ENCODE results near the gene MEP1A. TPM values are rescaled to one million over a fixed set of nuclear protein-coding genes. Genes with fewer than 3 reads are reported as not detected.
"Not testable (repeated sequence)": the region's sequence is repeated elsewhere in the genome, so short reads cannot be mapped to it uniquely, and the experiment has no call there.

MEP1A gene, protein sequence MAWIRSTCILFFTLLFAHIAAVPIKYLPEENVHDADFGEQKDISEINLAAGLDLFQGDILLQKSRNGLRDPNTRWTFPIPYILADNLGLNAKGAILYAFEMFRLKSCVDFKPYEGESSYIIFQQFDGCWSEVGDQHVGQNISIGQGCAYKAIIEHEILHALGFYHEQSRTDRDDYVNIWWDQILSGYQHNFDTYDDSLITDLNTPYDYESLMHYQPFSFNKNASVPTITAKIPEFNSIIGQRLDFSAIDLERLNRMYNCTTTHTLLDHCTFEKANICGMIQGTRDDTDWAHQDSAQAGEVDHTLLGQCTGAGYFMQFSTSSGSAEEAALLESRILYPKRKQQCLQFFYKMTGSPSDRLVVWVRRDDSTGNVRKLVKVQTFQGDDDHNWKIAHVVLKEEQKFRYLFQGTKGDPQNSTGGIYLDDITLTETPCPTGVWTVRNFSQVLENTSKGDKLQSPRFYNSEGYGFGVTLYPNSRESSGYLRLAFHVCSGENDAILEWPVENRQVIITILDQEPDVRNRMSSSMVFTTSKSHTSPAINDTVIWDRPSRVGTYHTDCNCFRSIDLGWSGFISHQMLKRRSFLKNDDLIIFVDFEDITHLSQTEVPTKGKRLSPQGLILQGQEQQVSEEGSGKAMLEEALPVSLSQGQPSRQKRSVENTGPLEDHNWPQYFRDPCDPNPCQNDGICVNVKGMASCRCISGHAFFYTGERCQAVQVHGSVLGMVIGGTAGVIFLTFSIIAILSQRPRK
- not detected for total RNA-seq

DNA sequence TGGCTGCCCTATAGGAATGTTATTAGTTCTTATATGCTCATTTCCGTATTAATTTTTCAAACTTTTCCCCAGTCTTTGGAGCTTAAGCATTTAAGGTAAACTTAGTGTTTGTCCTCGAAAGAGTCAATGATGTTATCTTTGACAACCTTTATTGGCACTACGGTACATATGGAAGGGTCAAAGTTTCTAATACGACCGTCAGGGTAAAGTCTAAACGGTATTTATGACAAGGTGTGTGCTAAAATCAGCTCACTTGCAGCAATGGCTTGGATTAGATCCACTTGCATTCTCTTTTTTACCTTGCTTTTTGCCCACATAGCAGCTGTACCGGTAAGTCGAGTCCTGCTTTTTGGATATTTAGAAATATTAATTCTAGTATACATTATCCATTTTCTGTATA lies at the start of gene MEP1A:
Gene MEP1A (plus strand): TSS at position 252 of the 400 bp plus-strand sequence. CDS start 10 bp downstream, at position 262.
- Histone ChIP-seq H3K27ac (no peak within 1 kb of the TSS), H3K9me3 (no peaks in the 10 kb centered on the region), H3K4me1 (no peaks in the 10 kb centered on the region), H3K36me3 (no peaks in the 10 kb centered on the region), H3K4me3 (no peak within 1 kb of the TSS), H3K27me3 (no peaks in the 10 kb centered on the region)
- TF ChIP-seq EP300 (IDR thresholded peaks at IDR 0.05), result no peak
- no peak for TF ChIP-seq POLR2AphosphoS5 (IDR thresholded peaks at IDR 0.05)
- TF ChIP-seq, protein P1, sequence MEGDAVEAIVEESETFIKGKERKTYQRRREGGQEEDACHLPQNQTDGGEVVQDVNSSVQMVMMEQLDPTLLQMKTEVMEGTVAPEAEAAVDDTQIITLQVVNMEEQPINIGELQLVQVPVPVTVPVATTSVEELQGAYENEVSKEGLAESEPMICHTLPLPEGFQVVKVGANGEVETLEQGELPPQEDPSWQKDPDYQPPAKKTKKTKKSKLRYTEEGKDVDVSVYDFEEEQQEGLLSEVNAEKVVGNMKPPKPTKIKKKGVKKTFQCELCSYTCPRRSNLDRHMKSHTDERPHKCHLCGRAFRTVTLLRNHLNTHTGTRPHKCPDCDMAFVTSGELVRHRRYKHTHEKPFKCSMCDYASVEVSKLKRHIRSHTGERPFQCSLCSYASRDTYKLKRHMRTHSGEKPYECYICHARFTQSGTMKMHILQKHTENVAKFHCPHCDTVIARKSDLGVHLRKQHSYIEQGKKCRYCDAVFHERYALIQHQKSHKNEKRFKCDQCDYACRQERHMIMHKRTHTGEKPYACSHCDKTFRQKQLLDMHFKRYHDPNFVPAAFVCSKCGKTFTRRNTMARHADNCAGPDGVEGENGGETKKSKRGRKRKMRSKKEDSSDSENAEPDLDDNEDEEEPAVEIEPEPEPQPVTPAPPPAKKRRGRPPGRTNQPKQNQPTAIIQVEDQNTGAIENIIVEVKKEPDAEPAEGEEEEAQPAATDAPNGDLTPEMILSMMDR (IDR thresholded peaks at IDR 0.05), result no peak
- TF ChIP-seq POLR2A (IDR thresholded peaks at IDR 0.05), result no peak
- no peak for ATAC-seq
- WGBS, 2 donors (ENCODE audit: low coverage in 1 of 2), result 76 to 85% methylated on average over 7 to 8 of the region's 8 CpGs

DNA sequence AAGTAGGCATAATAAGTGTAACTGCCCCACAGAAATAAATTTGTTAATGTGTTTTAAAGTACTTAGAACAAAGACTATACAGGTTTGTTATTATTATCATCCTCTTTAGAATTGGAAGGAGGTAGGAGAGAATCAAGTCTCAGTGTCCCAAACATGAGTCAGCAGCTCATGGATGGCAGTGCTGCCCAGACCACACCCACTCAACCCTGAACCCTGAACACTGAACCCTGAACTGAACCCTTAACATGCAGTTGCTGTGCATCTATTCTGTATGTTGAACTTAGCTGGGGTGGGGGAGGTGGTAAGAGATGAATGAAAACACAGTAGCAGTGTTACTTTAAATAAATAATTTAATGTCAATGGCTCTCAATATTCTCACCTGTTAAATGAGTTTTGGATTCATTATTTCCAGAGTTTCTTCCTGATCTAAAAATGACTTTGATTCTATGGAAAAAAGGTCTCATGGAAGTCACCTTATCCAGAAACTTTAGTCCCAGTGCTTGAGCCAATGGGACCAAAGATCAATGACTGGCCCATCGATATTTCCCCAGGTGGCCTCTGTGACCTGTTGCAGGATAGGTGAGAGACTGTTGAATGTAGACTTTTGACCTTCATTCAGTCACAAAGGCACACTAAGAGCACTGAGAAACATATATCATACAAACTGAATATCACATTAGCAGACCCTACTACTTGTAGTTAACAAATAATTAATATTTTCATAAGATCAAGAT lies 49.6 kb upstream of the MEP1A start:
- 85 to 90% methylated on average over 1 of the region's 1 CpG for WGBS, 2 donors (ENCODE audit: low coverage in 1 of 2)
- Histone ChIP-seq H3K27me3 (peaks cover 4% of the 10 kb centered on the region), H3K27ac (no peak overlapping the region), H3K36me3 (no peaks in the 10 kb centered on the region), H3K4me1 (no peaks in the 10 kb centered on the region), H3K4me3 (no peak overlapping the region), H3K9me3 (no peaks in the 10 kb centered on the region)
- ATAC-seq, result no peak
- TF ChIP-seq EP300 (IDR thresholded peaks at IDR 0.05) (no peak), POLR2AphosphoS5 (IDR thresholded peaks at IDR 0.05) (no peak), POLR2A (IDR thresholded peaks at IDR 0.05) (no peak)
- TF ChIP-seq, protein P1 (IDR thresholded peaks at IDR 0.05), result no peak

DNA sequence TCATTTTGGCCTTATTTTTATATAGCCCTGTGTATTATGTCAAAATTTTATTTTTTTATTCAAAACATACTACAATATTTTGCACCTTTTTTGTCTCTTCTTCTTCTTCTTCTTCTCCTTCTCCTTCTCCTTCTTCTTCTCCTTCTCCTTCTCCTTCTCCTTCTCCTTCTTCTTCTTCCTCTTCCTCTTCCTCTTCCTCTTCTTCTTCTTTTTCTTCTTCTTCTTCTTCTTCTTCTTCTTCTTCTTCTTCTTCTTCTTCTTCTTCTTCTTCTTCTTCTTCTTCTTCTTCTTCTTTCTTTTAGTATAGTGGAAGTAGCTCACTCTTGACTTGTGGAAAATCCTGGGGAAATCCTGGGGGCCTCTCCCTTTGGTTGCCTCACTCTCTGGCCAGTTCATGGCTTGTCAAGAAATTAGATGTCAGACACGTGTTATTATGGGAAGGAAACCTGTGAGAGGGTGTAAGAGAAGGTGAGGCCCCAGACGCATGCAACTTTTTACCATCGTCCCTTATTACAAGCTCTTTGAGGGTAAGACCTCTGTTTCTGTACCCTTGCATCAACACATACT lies 48.9 kb upstream of the MEP1A start:
- not testable (repeated sequence) for H3K4me1 ChIP-seq, H3K36me3 ChIP-seq, H3K27me3 ChIP-seq, H3K4me3 ChIP-seq, H3K9me3 ChIP-seq, H3K27ac ChIP-seq, ATAC-seq
- WGBS, 2 donors (ENCODE audit: low coverage in 1 of 2), result 83 to 93% methylated on average over 3 of the region's 3 CpGs

DNA sequence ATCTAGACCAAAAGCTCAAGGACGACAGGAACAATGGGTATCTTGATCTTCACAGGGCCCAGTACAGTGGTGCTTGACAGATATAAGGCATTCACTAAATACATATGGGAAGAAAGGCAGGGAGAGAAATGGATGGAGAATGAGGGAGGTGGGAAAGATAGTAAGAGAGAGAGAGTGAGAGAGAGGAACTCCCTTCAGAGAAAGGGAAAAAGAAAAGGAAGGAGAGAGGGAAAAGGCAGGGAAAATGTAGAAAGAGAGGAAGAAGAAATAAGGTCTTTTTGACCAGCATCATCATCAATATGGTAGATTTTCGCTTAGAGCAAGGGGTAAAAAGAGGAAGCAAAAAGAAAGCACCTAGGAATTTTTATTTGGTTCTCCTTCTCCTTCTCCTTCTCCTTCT lies 47.2 kb upstream of the MEP1A start:
- Histone ChIP-seq H3K36me3 (no peaks in the 10 kb centered on the region), H3K9me3 (no peaks in the 10 kb centered on the region), H3K27me3 (no peaks in the 10 kb centered on the region), H3K4me3 (no peak overlapping the region), H3K27ac (no peak overlapping the region), H3K4me1 (no peaks in the 10 kb centered on the region)
- no peak for TF ChIP-seq POLR2AphosphoS5 (IDR thresholded peaks at IDR 0.05)
- WGBS, 2 donors (ENCODE audit: low coverage in 1 of 2), result 63 to 83% methylated on average over 1 to 2 of the region's 2 CpGs
- no peak for ATAC-seq

DNA sequence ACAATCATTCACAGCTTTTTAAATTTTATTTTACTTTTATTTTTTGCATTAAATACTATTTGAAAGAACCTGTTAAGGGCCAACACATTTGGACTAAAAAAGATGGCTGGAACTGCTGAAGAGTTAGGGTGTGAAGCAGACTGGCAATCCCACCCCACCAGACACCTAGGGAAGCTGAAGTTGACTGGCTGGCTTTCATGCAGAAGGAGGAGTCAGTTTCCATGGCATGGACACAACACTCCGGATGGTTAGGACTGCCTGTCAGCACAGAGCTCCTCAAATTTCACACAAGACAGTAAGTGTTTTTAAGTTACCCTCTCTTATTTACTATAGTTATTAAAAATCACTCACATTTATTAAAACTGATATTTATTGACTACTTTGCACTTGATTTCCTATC lies 46.5 kb upstream of the MEP1A start, which contains the start of gene ANKRD66:
Gene ANKRD66 (plus strand): TSS at position 238 of the 400 bp plus-strand sequence. CDS start 5,016 bp downstream, outside the sequence.
- WGBS, 2 donors (ENCODE audit: low coverage in 1 of 2), result 38 to 55% methylated on average over 1 of the region's 1 CpG
- TF ChIP-seq EP300 (IDR thresholded peaks at IDR 0.05), result no peak
- no peak for TF ChIP-seq POLR2A (IDR thresholded peaks at IDR 0.05)
- TF ChIP-seq, protein P1 (IDR thresholded peaks at IDR 0.05), result no peak
- TF ChIP-seq POLR2AphosphoS5 (IDR thresholded peaks at IDR 0.05), result no peak
- H3K4me3 ChIP-seq, result no peak within 1 kb of the TSS
- no peaks in the 10 kb centered on the region for H3K9me3 ChIP-seq
- H3K4me1 ChIP-seq, result no peaks in the 10 kb centered on the region
- no peak within 1 kb of the TSS for H3K27ac ChIP-seq
- ATAC-seq, result no peak
- no peaks in the 10 kb centered on the region for H3K27me3 ChIP-seq
- no peaks in the 10 kb centered on the region for H3K36me3 ChIP-seq

All from gastroesophageal sphincter (tissue), 4 donors.